ENCODE results near the gene AKAP17A.

- TF ChIP-seq CTCF (IDR thresholded peaks at IDR 0.05) (no peak), POLR2AphosphoS5 (IDR thresholded peaks at IDR 0.05; ENCODE audit: insufficient read depth in 1 of 2, low read depth in 1 of 2) (no peak), POLR2A (IDR thresholded peaks at IDR 0.05) (no peak)
These were observed 23.5 kb downstream of the AKAP17A start, which contains the start of gene ASMT for GRCh38 chrX:1614927-1615326.

Measured in vagina (tissue), 2 donors.